M059J (cell line): ENCODE data around the gene KCNT1. TPM values are rescaled to one million over a fixed set of nuclear protein-coding genes. Genes with fewer than 3 reads are reported as not detected.

Experiments
- DNase-seq: peaks from one replicate; pipeline ENCODE4 v3.0.0-alpha.2; 2012; ENCODE audit warnings: low read depth
- total RNA-seq: library from RNA; depleted of rRNA; stranded (reverse); fragments of >200 nt; shearing (Covaris generic); gene quantifications from 2 replicates; pipeline ENCODE4 v1.2.3, GENCODE V29; 2014

KCNT1 gene
- total RNA-seq, 1 experiment from 2014 or later: not detected

DNA sequence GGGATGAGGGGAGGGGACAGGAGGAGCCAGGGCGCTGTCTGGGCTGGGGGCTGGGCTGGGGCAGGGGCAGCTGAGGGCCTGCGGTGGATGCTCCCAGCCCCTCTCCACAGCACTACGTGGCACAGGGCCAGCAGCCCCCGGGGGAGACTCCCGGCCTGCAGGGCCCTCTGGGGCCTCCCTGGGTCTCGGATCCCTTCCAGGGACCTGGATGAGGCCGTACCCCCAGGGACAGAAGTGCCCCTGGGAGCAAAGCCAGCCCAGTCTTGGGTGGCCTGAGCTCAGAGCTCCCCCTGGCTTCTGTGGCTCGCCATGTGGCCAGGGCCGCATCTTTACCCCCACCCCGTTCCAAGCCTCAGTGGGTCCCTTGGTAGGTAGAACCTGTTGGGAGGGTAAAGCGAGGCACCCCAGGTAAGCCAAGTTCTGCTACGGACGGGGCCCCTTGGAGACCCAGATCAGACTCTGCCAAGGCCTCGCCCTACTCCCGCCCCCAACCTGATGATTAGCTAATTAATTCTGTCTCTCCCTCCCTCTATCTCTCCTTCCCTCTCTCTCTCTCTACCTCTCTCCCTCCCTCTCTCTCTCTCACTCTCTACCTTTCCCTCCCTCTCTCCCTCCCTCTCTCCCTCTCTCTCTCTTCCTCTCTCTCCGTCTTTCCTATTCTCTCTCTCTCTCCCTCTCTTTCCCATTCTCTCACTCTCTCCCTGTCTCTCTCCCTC lies 24.3 kb downstream of the KCNT1 start:
- DNase-seq: no peak

DNA sequence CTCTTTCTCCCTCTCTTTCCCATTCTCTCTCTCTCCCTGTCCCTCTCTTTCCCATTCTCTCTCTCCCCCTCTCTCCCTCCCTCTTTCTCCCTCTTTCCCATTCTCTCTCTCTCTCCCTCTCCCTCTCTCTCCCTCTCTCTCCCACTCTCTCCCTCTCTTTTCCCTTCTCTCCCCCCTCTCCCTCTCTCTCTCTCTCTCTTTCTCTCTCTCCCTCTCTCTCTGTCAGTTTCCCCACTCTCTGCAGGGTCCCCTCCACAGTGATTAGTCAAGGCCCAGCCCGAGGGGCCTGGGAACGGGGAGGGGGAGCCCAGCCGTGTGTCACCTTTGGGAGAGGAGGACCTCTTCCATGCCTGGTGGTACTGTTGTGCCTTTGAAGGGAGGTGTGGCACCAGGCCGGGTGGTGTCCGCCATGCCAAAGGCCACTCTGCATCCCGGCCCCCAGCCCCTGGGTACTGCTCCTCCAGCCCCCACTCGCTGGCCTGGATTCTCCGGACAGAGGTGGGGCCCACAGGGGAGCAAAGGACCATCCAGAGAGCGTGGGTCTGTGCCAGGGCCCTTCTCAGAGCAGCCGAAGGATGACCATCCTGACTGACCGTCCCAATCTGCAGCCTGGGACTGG lies 25.4 kb downstream of the KCNT1 start:
- DNase-seq: no peak

DNA sequence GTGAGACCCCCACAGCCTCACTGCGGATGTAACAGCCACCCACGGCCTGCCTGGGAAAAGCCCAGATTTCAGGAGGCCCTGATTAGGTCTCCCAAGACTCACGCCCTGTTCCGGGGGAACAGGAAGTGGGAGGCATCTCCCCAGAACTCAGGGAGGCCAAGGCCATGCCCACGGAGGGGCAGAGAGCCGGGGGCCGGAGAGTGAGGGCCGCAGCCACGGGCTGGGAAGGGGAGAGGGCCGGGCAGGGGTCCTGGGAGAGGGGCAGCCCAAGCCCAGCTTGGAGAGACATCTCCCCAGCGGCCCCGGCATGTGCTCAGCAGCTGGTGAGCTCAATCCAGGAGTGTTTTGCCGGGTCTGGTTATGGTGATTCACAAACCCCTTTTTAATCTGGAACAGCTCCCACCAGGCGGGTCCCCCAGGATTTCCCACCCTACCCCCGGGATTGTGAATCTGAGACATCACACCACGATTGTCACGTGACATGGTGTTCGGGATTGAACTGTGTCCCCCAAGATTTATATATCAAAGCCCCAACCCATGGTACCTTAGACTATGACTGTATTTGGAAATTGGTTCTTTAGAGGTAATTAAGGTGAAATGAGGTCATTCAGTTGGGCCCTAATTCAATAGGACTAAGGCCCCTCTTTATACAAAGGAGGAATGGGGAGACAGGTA lies 26.6 kb downstream of the KCNT1 start:
- DNase-seq: no peak

DNA sequence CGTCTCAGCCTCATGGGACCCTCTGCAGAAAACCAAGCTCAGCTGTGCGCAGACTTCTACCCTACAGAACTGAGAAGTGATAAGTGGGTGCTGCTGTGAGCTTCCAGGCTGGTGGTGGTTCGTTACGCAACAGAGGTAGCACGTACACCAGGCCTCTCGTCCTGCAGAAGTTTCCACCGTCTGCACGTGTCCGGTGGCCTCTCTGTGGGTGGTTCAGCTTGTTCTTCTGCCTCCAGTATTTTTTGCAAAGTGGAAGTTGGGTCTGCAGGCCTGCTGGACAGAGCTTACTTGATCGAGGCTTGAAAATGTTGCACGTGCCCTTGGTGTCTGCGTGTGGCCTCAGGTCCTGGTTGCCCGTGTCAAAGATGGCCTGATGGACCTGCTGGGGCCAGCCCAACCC lies 27.5 kb downstream of the KCNT1 start:
- no peak for DNase-seq

DNA sequence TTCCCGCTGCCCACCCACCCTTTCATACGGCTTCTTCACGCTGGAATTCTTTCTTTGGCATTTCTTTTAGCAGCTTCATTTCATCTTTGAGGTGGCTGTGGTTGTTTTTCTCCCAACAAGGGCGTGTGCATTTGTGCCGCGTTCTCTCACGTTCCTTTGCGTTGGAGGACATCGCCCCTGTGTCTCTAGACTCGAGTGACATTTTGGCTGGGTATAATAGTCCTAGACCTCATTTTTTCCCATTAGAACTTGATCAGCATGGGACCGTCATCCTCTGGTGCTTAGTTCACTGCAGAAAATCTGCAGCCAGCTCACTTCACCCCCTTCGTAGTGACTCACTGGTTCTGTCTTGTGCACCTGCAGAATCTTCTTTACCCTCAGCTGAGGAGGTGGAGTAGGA lies 29.5 kb downstream of the KCNT1 start:
- DNase-seq: no peak

DNA sequence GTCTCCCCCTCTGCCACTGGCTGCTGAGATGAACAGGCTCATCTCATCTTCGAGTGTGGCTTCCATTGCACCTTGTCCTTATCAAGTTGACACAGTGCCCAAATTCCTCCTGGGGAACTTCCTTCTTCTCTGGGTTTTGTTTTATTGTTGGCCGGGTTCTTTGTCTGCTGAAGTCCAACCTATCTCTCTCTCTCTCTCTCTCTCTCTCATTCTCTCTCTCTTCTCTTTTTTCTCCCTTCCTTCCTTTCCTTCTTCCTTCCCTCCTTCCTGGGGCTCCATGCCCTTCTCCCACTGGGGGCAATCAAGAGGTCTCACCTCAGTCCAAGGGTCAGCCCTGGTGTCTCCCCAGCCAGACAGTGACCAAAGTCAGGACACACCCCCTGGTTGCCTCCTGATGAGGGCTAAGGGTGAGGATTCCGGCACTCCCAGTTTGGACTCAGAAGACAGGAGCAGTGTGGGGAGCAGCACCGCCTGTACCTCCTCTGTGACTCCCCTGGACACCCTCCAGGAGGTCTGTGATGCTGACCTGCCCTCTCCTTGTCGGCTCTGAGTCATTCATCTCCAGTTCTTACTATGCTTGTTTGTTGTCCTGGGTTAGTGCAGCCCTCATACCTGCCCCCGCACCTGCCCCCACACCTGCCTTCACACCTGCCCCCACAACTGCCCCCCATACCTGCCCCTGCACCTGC lies 30.7 kb downstream of the KCNT1 start:
- no peak for DNase-seq

DNA sequence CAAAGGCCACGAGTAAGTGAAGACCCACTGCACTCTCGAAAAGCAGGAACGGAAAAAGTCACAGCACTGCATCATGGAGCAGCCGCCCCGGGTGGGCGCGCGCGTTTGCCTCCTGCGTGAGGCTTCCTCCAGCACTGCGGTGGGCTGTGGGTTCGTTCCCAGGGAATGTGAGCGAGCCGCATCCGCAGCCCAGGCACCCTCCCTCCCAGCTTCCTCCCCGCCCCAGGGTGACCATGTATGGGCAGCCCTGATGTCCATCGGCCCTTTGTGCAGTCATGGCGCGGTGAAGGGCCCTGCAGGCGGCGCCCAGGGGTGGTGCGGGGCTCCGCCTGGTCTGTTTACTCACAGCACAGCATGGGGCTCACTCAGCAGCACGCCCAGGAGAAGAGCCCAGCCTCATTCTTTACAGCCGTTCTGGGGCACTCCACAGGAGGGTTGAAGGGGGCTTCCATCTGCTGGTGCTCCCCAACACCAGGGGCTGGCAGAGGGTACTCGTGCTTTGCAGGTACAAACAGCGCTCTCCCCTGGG lies 32.7 kb downstream of the KCNT1 start:
- DNase-seq: no peak

DNA sequence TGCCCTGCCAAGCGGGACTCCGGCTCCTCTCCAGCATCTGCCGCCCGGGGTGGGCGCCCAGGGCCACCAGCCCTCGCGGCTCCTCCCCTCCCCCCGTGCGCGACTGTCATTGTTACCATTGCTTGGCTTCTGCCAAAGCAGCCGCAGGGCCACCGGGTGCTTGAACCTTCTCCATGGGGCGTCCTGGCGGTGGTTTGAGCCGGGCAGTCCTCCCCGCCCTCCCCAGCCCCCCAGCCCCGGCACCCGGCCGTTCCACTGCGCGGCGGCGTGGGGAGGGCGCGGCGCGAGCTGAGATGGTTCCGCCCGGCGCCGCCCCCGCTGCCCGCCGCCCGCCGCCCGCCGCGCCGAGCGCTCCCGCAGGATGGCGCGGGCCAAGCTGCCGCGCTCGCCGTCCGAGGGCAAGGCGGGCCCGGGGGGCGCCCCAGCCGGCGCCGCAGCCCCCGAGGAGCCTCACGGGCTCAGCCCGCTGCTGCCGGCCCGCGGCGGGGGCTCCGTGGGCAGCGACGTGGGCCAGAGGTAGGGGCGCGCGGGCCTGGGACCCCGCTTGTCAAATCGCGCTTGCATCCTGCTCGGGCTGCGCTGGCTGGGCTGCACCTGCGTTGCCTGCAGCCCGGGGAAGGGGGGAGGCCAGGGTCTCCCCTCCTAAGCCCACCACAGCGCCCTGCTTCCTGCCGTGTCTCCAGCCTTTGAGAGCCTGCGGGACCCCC lies 34.4 kb downstream of the KCNT1 start:
- no peak for DNase-seq

DNA sequence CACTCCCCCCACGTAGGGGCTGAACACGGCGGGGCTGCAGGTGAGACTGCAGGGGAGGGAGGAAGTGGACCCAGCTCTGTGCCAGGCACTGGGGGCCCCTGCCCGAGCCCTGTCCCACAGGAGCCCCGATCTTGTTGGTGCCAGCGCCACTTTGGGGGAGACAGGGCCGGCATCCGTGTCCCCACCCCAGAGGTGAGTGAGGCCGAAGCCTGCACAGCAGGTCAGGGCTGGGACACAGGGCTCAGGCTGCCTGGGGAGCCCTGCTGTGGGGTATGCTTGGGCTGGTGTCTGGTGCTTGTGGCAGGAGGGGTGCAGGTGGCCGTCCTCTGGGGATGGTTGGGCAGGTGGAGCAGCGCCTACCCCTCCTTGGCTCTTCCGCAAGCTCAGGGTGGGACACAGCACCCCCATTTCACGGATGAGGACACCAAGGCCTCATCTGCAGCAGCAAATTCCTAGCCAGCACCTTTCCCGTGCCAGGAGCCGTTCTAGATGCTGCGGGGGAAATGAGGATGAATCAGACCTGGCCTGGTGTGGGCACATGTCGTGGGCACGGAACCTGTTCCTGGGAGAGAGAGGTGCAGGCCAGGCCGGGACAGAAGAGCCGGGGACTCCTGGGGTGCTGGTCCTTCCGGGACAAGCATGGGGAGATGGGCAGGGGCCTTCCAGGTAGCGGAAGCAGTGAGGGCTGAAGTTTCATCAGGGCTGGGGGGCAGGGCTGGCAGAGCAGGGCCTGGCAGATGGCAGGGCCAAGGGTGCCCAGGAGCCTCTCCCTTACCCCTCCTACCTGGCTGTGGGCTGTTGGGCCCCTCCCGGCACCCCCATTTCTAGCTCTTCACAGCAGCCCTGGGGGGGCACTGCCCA lies 35.2 kb downstream of the KCNT1 start:
- DNase-seq: no peak

DNA sequence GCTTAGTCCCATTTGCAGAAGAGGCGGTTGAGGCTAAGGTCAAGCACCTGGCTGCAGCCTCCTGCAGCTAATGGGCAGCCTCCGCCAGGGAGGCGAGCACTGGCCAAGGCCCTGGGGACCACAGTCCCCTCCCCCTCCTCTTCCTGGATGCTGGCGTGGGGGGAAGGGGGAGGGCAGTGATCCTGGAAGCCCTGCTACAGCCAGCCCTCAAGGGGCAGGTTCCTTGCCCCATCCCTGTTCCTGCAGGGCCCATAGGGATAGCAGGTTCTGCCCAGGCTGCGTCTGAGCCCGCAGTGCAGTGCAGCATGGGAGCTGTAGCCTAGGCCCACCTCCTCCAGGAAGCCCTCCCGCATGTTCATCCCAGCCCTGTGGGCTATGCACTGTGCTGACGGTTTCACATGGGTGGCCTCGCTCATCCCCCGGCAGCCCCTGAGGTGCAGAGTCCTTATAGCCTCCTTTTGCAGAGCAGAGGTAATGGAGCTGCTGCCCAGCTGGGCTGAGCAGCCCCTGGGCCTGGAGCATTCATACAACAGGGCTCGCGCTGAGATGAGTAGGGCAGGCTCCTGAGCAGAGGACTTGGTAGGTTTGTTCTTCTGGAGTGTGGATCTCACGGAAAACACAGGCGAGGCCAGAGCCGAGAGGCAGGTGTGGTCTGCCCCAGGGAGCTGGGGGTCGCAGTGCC lies 36.0 kb downstream of the KCNT1 start:
- DNase-seq: no peak

DNA sequence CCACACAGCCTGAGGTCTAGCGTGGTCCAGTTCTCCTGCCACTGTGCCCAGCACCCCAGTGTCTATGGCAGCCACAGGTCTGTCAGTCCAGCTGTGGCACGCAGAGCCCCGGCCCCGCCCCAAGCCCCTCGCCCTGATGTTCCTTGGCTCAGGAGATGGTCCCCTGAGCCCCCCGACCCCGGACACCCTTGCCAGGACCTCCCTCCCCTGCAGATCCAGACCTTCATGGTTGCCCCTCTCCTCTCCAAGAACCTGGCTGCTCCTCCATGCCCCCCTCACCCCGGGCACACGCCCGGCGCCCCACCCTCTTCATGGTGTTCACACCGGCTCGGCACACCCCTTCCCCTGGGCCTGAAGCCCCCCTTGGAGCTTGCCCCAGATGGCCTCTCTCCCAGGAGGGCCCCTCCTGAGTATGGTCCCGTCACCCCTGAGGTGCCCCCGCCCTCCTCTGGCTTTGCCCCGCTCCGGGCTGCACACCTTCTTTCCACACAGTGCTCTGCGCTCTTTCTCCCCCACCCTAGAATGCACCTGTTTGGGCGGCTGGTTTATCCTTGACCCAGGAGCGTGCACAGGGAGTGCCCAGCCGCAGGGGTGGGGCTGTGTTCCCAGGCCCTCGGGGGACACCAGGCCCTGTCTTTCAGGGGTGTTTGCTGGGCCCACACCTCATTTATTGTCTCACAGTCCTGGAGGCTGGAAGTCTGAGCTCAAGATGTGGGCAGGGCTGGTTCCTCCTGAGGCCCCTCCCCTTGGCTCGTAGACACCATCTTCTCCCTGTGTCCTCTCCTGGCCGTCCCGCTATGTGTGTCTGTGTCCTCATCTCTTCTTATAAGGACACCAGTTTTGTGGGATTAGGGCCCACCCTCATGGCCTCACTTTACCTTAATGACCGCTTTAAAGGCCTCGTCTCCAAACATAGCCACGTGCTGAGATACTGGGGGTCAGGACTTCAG lies 37.6 kb downstream of the KCNT1 start:
- no peak for DNase-seq

DNA sequence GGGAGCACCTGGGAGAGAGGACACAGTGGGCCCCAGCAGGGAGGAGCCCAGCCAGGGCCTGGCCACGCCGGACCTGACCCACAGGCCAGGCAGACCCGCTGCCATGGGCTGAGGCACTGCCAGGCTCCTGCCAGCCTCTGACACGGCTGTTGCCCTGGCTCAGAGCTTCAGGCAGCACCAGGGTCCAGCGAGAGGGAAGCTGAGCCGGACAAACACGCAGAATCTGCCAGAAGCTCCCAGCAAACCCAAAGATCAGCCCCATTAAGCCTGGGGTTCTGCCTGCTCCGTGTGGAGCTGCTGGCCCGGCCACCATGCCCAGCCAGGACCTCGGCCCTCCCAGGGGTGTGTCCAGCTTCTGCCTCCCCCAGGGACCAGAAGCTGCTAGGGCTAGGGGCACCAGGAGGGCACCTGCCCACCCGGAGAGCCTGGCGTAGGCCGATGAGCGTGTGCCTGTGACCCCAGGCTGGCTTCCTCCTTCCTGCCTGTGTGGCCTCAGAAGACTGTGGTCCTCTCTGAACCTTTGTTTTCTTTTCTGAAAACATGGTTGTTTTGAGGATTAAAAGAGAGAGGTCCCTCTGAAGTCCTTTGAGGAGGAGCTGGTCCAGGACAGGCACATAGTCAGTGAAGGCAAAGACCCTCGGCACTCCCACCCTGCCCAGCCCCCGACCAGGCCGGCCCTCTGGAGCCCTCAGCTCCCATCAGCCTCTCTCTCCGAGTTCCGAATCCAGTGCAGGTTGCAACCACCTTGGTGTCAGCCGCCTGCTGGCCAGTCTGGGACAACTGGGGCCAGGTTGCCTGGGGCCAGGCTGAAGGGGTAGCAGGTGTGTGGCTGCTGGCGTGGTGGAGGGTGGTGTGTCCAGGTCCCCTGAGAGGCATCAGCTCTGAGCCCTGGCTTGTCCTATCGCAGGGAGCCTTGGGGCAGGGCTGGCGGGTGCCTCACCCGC lies 39.6 kb downstream of the KCNT1 start:
- no peak for DNase-seq

DNA sequence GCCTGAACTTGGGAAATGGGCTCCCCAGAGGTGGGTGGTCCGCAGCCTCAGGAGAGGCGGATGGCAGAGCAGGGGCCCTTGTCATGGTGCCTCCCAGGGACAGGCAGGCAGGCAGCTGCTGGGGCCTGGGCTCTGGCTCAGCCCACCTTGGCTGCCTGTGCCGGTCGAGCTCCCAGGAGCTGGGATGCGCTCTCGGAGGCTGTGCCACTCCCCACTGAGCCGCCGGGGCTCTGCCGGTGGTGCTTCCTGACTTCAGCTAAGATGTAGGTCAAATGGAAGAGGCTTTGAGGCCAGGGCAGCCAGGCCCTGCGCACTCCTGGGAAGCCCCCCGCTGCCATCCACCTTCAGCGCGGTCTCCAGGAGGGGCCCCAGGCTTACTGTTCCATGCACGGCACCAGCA lies 41.0 kb downstream of the KCNT1 start:
- DNase-seq: no peak

DNA sequence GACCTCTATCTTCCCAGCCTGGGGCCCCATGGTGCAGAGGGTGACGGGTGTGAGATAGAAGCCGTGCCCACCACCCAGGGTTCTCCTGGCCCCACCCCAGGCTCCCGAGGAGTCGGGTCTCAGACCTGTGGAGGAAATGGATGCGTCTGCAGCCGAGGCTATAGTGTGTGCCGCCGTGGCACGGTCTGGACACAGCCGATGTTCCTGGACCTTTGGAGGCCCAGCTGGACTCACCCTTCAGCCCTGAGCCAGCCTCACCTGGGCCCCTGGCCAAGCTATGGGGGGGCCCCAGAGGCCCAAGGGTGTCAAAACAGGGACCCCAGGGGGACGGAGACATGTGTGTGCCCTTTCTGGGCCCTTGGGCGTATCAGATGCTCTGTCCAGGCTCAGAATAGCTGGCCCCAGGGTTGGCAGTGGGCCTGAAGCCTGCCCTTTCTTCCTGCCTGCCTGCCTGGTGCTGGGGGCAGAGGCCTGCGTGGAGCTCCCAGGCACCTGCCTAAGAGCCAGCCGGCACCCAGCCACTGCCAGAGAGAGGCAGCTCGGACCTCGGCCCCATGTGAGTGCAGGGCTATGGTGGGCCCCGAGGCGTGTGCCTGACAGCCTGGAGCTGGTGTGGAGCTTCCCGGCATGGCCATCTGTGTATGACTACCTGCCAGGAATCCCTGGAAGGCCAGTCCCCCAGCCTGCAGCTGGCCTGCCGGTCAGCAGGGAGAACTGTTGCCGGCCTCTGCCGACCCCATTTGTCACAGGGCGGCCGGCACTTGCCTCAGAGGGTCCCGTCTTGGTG lies 41.8 kb downstream of the KCNT1 start:
- DNase-seq: no peak

DNA sequence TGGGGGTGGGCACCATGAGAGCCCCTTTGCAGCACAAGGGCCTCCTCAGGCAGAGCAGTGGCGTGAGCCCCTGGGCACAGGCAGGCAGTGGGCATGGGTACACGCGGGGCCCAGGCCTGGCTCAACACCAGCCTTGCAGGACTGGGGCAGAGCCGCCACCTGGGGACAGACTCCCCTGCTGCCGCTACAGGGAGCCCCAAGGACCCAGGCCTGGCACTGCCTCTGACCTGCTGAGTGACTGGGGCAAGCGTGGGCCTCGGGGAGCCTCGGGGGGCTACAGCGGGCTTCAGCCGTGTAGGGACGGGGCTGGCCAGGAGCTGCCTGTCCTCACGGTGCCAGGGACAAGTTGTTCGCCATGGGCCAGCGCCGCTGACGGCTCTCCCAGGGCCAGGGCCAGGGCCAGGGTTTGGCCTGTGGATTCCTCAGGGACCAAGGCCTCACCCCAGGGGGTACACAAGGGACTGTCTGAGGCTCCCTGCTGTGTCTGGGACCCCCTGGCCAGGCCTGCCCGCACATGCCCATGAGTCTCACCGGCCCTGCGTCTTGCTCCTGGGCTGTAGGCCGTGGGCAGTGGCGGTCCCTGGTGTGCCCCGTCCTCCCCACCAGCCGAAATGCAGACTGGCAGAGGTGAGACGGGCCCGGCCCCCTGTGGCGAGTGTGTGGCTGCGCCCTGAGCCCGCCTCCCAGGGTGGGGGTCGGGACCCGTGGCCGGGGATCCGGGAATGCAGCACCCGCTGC lies 42.5 kb downstream of the KCNT1 start:
- no peak for DNase-seq

DNA sequence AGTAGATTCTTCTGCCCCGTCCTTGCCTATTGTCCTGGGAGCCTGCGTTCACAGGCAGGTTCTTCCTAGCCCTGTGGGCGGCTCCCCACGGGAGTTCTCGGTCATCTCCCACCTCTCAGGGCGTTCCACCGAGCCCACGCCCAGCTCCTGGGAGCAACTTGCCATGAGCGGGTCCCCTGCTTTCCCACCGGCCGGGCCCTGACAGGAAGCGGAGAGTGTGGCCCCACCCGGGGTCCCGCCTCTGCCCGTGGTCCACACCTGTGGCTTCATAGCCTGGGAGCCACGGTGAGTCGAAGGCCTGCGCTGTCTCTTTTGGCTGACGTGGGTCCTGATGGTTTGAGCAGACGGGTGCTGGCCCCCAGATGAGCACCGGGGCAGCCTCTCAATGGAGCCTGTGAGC lies 43.2 kb downstream of the KCNT1 start:
- no peak for DNase-seq
